SK-N-SH (cell line): ENCODE results near the gene SPDYC. TPM values are rescaled to one million over a fixed set of nuclear protein-coding genes. Genes with fewer than 3 reads are reported as not detected.

Source experiments
- CTCF ChIA-PET: fragments of 300-600, 350-600 bp; formaldehyde crosslinking; extraction: SDS; loops from one replicate; lab custom pipeline; 2021; lab: Yijun Ruan, JAX
- POLR2A ChIA-PET: fragments of 350-600 bp; sonication (Branson Sonifier 250); formaldehyde crosslinking; extraction: SDS; loops from one replicate; lab custom pipeline; 2020; ENCODE audit warnings: antibody characterized with exemption, inconsistent platforms; lab: Yijun Ruan, JAX
- DNase-seq: peaks from one replicate; pipeline ENCODE4 v3.0.0; 2012
- H2AFZ ChIP-seq: fragments of 200-600 bp; sonication (generic); 2 replicates; pipeline ENCODE4 v1.8.1; 2016; ENCODE audit warnings: antibody characterized with exemption, mild to moderate bottlenecking, low read depth
- H3F3A ChIP-seq: fragments of 200-600 bp; sonication (generic); replicated peaks from 2 replicates; pipeline ENCODE3; 2016; ENCODE audit warnings: antibody characterized with exemption, mild to moderate bottlenecking; ENCODE audit not compliant: insufficient read depth
- H3K27ac ChIP-seq, 2 experiments: fragments of 200-500 bp in 1 of 2; fragments of 200-600 bp in 1 of 2; sonication (Bioruptor generic) in 1 of 2; sonication (generic), shearing (Covaris generic) in 1 of 2; 2 replicates each; pipeline versions ENCODE4 v1.5.1 to v1.6.1; 2014 to 2016; ENCODE audit warnings: low read depth in 2 of 2, inconsistent platforms in 1 of 2, low read length in 1 of 2, mild to moderate bottlenecking in 1 of 2, mixed read lengths in 1 of 2
- H3K27me3 ChIP-seq: fragments of 200-600 bp; sonication (generic), shearing (Covaris generic); 2 replicates; pipeline ENCODE4 v1.6.1; 2016; ENCODE audit warnings: mixed run types; ENCODE audit not compliant: insufficient read depth
- H3K36me3 ChIP-seq, 2 experiments: fragments of 200-500 bp in 1 of 2; fragments of 200-600 bp in 1 of 2; sonication (Bioruptor generic) in 1 of 2; sonication (generic) in 1 of 2; replicated peaks in 1 of 2; 2 replicates each; pipeline versions ENCODE3 to v1.5.1; 2014 to 2016; ENCODE audit warnings: low read length in 1 of 2, mild to moderate bottlenecking in 1 of 2; ENCODE audit not compliant: insufficient read depth in 2 of 2, control insufficient read depth in 1 of 2
- H3K4me1 ChIP-seq, 2 experiments: fragments of 200-500 bp in 1 of 2; fragments of 200-600 bp in 1 of 2; sonication (Bioruptor generic) in 1 of 2; sonication (generic), shearing (Covaris generic) in 1 of 2; 2 replicates each; pipeline versions ENCODE4 v1.5.1 to v1.6.1; 2014 to 2016; ENCODE audit warnings: low read depth in 1 of 2, low read length in 1 of 2, mixed run types in 1 of 2; ENCODE audit not compliant: insufficient read depth in 2 of 2, control insufficient read depth in 1 of 2
- H3K4me2 ChIP-seq: fragments of 200-600 bp; sonication (generic), shearing (Covaris generic); 2 replicates; pipeline ENCODE4 v1.6.1; 2017; ENCODE audit warnings: mixed run types
- H3K4me3 ChIP-seq, 2 experiments: fragments of 200-500 bp in 1 of 2; fragments of 200-600 bp in 1 of 2; sonication (Bioruptor generic) in 1 of 2; sonication (generic), shearing (Covaris generic) in 1 of 2; 2 replicates each; pipeline versions ENCODE4 v1.5.1 to v1.8.1; 2014 to 2016; ENCODE audit warnings: low read depth in 2 of 2, inconsistent platforms in 1 of 2, low read length in 1 of 2, mild to moderate bottlenecking in 1 of 2, mixed read lengths in 1 of 2, moderate library complexity in 1 of 2
- H3K79me2 ChIP-seq: fragments of 200-600 bp; sonication (generic); 2 replicates; pipeline ENCODE4 v1.8.1; 2017; ENCODE audit warnings: mild to moderate bottlenecking; ENCODE audit not compliant: insufficient read depth
- H3K9ac ChIP-seq: fragments of 200-600 bp; sonication (generic); 2 replicates; pipeline ENCODE4 v1.6.1; 2017; ENCODE audit warnings: mixed run types
- H3K9me2 ChIP-seq: fragments of 200-600 bp; sonication (generic); 2 replicates; pipeline ENCODE4 v1.6.1; 2017; ENCODE audit warnings: mixed run types
- H3K9me3 ChIP-seq: fragments of 200-600 bp; sonication (generic); 2 replicates; pipeline ENCODE4 v1.6.1; 2017; ENCODE audit warnings: mixed run types, mild to moderate bottlenecking, moderate library complexity
- H4K20me1 ChIP-seq: fragments of 200-600 bp; sonication (generic); 2 replicates; pipeline ENCODE4 v1.6.1; 2017; ENCODE audit warnings: mild to moderate bottlenecking, mixed run types; ENCODE audit not compliant: insufficient read depth
- CHD2 ChIP-seq: fragments of 150-350 bp; IDR thresholded peaks from 2 replicates; pipeline ENCODE4 v1.6.1; 2018; ENCODE audit warnings: low read length; ENCODE audit not compliant: partially characterized antibody
- CTCF ChIP-seq: fragments of 200-600 bp; sonication (generic); IDR thresholded peaks from 2 replicates; pipeline ENCODE4 v1.6.1; 2017; ENCODE audit warnings: antibody characterized with exemption, mild to moderate bottlenecking, moderate library complexity
- EP300 ChIP-seq, 2 experiments: IDR thresholded peaks; 2 replicates each; pipeline versions ENCODE4 v1.4.0 to v1.6.1; 2012; ENCODE audit warnings: borderline replicate concordance in 1 of 2, low read depth in 1 of 2, low read length in 1 of 2
- FOXJ3 ChIP-seq: sonication (generic); formaldehyde crosslinking; IDR thresholded peaks from 2 replicates; pipeline ENCODE4 v1.5.1; 2020; ENCODE audit warnings: mild to moderate bottlenecking, missing genetic modification reagents
- FOXM1 ChIP-seq: IDR thresholded peaks from 2 replicates; pipeline ENCODE4 v1.4.0; 2012; ENCODE audit warnings: low read depth, mild to moderate bottlenecking
- GATA2 ChIP-seq: sonication (generic); formaldehyde crosslinking; IDR thresholded peaks from 2 replicates; pipeline ENCODE4 v1.5.0; 2020; ENCODE audit warnings: mild to moderate bottlenecking, missing genetic modification reagents
- IRF3 ChIP-seq: fragments of 150-350 bp; IDR thresholded peaks from 2 replicates; pipeline ENCODE4 v1.6.1; 2016; ENCODE audit warnings: mild to moderate bottlenecking, low read depth, low read length
- JUND ChIP-seq: IDR thresholded peaks from 2 replicates; pipeline ENCODE4 v1.4.0; 2012
- MAX ChIP-seq: IDR thresholded peaks from 2 replicates; pipeline ENCODE4 v1.4.0; 2012; ENCODE audit warnings: low read depth
- NFIC ChIP-seq: IDR thresholded peaks from 2 replicates; pipeline ENCODE4 v1.4.0; 2012; ENCODE audit warnings: borderline replicate concordance
- NRF1 ChIP-seq: IDR thresholded peaks from 2 replicates; pipeline ENCODE4 v1.6.1; 2012; ENCODE audit warnings: low read depth, mild to moderate bottlenecking, low read length
- POLR2AphosphoS5 ChIP-seq: IDR thresholded peaks from 2 replicates; pipeline ENCODE4 v1.6.1; 2012; ENCODE audit warnings: low read depth, low read length
- REST ChIP-seq: IDR thresholded peaks from 2 replicates; pipeline ENCODE4 v1.6.1; 2012; ENCODE audit warnings: mild to moderate bottlenecking, low read depth, low read length, moderate library complexity
- RFX5 ChIP-seq: IDR thresholded peaks from 2 replicates; pipeline ENCODE4 v1.6.1; 2012; ENCODE audit warnings: mild to moderate bottlenecking, improper control_type of control experiment, low read length
- RXRA ChIP-seq: IDR thresholded peaks from 2 replicates; pipeline ENCODE4 v1.4.0; 2012; ENCODE audit warnings: low read depth, mild to moderate bottlenecking, borderline replicate concordance
- SIN3A ChIP-seq: IDR thresholded peaks from 2 replicates; pipeline ENCODE4 v1.6.1; 2012; ENCODE audit warnings: low read depth, mild to moderate bottlenecking, low read length, moderate library complexity, borderline replicate concordance
- TAF1 ChIP-seq: IDR thresholded peaks from 2 replicates; pipeline ENCODE4 v1.6.1; 2012; ENCODE audit warnings: low read depth, mild to moderate bottlenecking, low read length, moderate library complexity, borderline replicate concordance
- TCF12 ChIP-seq: IDR thresholded peaks from 2 replicates; pipeline ENCODE4 v1.4.0; 2012
- TEAD4 ChIP-seq: IDR thresholded peaks from 2 replicates; pipeline ENCODE4 v1.4.0; 2012; ENCODE audit warnings: mild to moderate bottlenecking, borderline replicate concordance; ENCODE audit not compliant: insufficient read depth
- YY1 ChIP-seq: IDR thresholded peaks from 2 replicates; pipeline ENCODE4 v1.4.0; 2012; ENCODE audit warnings: low read depth, mild to moderate bottlenecking
- WGBS: methylation state at CpG from one replicate; pipeline ENCODE4 v1.1.6; 2017; ENCODE audit warnings: low lambda C conversion rate; 5-methylcytosine and 5-hydroxymethylcytosine counted together
- polyA plus RNA-seq, 3 experiments: library from polyadenylated mRNA; depleted of rRNA; stranded (reverse); fragments of >200 nt; gene quantifications; 2 replicates each; pipeline ENCODE4 v1.2.3, GENCODE V29; 2012

The SPDYC gene
- polyA plus RNA-seq, 1 of the 3 experiments (the other 2 are of a cell fraction): not detected

- Histone ChIP-seq H4K20me1 (no peaks in the 10 kb centered on the region), H3K36me3 (no peaks in the 10 kb centered on the region), H3K9me2 (no peaks in the 10 kb centered on the region), H3K79me2 (no peaks in the 10 kb centered on the region)
- 83% methylated on average over 31 of the region's 31 CpGs for WGBS
- TF ChIP-seq CHD2 (no peak), TAF1 (no peak), JUND (no peak), FOXM1 (no peak), NRF1 (no peak), REST (no peak), GATA2 (CRISPR knock-in tag) (no peak), POLR2AphosphoS5 (no peak)
- TF ChIP-seq, all 33 proteins: peak for 0
- no peak overlapping the region for H3K4me2 ChIP-seq
- ChIA-PET CTCF (interaction anchor here (0.9 kb wide), 1 partner anchor 47 kb away, joined by 4 read pairs; no protein-coding TSS in a partner anchor), POLR2A (interaction anchor here (0.9 kb wide), 1 partner anchor 30 kb away, joined by 3 read pairs; no protein-coding TSS in a partner anchor)
- no peaks in the 10 kb centered on the region for H3K9me3 ChIP-seq
- H3F3A ChIP-seq: peaks cover 2% of the 10 kb centered on the region
- H3K4me3 ChIP-seq: no peak overlapping the region
- H2AFZ ChIP-seq: no peak overlapping the region
- H3K4me1 ChIP-seq: no peaks in the 10 kb centered on the region; a peak in 1 of 4 replicates
- no peak overlapping the region for H3K27ac ChIP-seq
- no peaks in the 10 kb centered on the region for H3K27me3 ChIP-seq
- no peak for DNase-seq
- H3K9ac ChIP-seq: no peak overlapping the region
Measured at GRCh38 chr11:65165410-65166317, 4.4 kb upstream of the SPDYC start.

GRCh38 chr11:65166893-65167292 lies 3.1 kb upstream of the SPDYC start:
- no peak overlapping the region for H3K27ac ChIP-seq
- H3K9me3 ChIP-seq: no peaks in the 10 kb centered on the region
- H3K79me2 ChIP-seq: no peaks in the 10 kb centered on the region
- H3K9me2 ChIP-seq: no peaks in the 10 kb centered on the region
- H2AFZ ChIP-seq: no peak overlapping the region
- no peak for DNase-seq
- no peaks in the 10 kb centered on the region for H4K20me1 ChIP-seq
- TF ChIP-seq RXRA (no peak), TCF12 (no peak), TEAD4 (no peak), MAX (no peak), CTCF (no peak), FOXJ3 (CRISPR knock-in tag) (no peak), EP300 (IDR thresholded peaks at IDR 0.05; ENCODE audit: borderline replicate concordance in 1 of 2, low read depth in 1 of 2, low read length in 1 of 2) (no peak), CHD2 (no peak), FOXM1 (no peak), SIN3A (no peak), NFIC (no peak), RFX5 (no peak), IRF3 (no peak), GATA2 (CRISPR knock-in tag) (no peak), YY1 (no peak)
- TF ChIP-seq, all 33 proteins: peak for 0
- no peak overlapping the region for H3K4me3 ChIP-seq
- H3K4me2 ChIP-seq: no peak overlapping the region
- H3K4me1 ChIP-seq: no peaks in the 10 kb centered on the region; a peak in 1 of 4 replicates
- WGBS: 82% methylated on average over 3 of the region's 3 CpGs
- CTCF ChIA-PET: interaction anchor here (1.2 kb wide), 1 partner anchor 55 kb away, joined by 3 read pairs; the partner anchor contains the start of gene TM7SF2
- H3K36me3 ChIP-seq: no peaks in the 10 kb centered on the region
- POLR2A ChIA-PET: no interaction called here
- no peaks in the 10 kb centered on the region for H3K27me3 ChIP-seq
- H3K9ac ChIP-seq: no peak overlapping the region
- peaks cover 2% of the 10 kb centered on the region for H3F3A ChIP-seq
